K562 (cell line): ENCODE data around the gene ADRM1. TPM values are rescaled to one million over a fixed set of nuclear protein-coding genes. Genes with fewer than 3 reads are reported as not detected.

Source experiments
- ARID1B ChIP-seq: fragments of 450-650 bp; IDR thresholded peaks from 2 replicates; pipeline ENCODE4 v1.6.1; 2016; ENCODE audit warnings: antibody characterized with exemption, mild to moderate bottlenecking, inconsistent platforms
- ATF6 ChIP-seq: sonication (generic); formaldehyde crosslinking; IDR thresholded peaks from 2 replicates; pipeline ENCODE4 v1.4.0; 2020; ENCODE audit warnings: mild to moderate bottlenecking, missing genetic modification reagents
- CEBPG ChIP-seq, 3 experiments: fragments of 200-800 bp in 1 of 3; sonication (Bioruptor generic) in 1 of 3; sonication (generic) in 1 of 3; formaldehyde crosslinking in 1 of 3; IDR thresholded peaks in 2 of 3; conservative IDR thresholded peaks in 1 of 3; 2 replicates each; pipeline versions ENCODE4 v1.6.1 to v1.8.0; 2016 to 2022; ENCODE audit warnings: missing compliant biosample characterization in 2 of 3, missing genetic modification characterization in 2 of 3, mild to moderate bottlenecking in 1 of 3, missing genetic modification reagents in 1 of 3
- CREBBP ChIP-seq: IDR thresholded peaks from one replicate; pipeline ENCODE4 v1.6.1; 2012; ENCODE audit warnings: low read depth, mild to moderate bottlenecking, control low read depth, inconsistent platforms, low read length
- CTCF ChIP-seq, 3 experiments: IDR thresholded peaks in 2 of 3; conservative IDR thresholded peaks in 1 of 3; 2 replicates each; pipeline ENCODE4 v1.5.1; 2011 to 2012; ENCODE audit warnings: low read length in 3 of 3, mild to moderate bottlenecking in 3 of 3, control low read depth in 2 of 3, improper control_type of control experiment in 1 of 3, inconsistent platforms in 1 of 3, low read depth in 1 of 3, mixed read lengths in 1 of 3, moderate library complexity in 1 of 3; ENCODE audit not compliant: insufficient read depth in 2 of 3
- FOXA1 ChIP-seq: fragments of 450-650 bp; IDR thresholded peaks from 2 replicates; pipeline ENCODE4 v1.6.1; 2016; ENCODE audit warnings: mild to moderate bottlenecking, borderline replicate concordance
- ILF3 ChIP-seq: fragments of 450-650 bp; IDR thresholded peaks from 2 replicates; pipeline ENCODE4 v1.6.1; 2018; ENCODE audit warnings: antibody characterized with exemption, mild to moderate bottlenecking, moderate library complexity, borderline replicate concordance
- MAFK ChIP-seq: IDR thresholded peaks from 2 replicates; pipeline ENCODE4 v1.6.1; 2011; ENCODE audit warnings: low read length, improper control_type of control experiment
- MEF2D ChIP-seq: conservative IDR thresholded peaks from 2 replicates; pipeline ENCODE4 v1.6.1; 2016; ENCODE audit warnings: low read depth, missing genetic modification characterization, missing compliant biosample characterization
- MLLT1 ChIP-seq, 2 experiments: fragments of 450-650 bp; IDR thresholded peaks; 2 replicates each; pipeline ENCODE4 v1.6.1; 2016
- RAD51 ChIP-seq: fragments of 450-650 bp; IDR thresholded peaks from 2 replicates; pipeline ENCODE4 v1.7.1; 2016; ENCODE audit warnings: low read depth, mild to moderate bottlenecking, borderline replicate concordance
- SIN3A ChIP-seq, 2 experiments: fragments of 150-350 bp in 1 of 2; IDR thresholded peaks; 2 replicates each; pipeline ENCODE4 v1.6.1; 2011 to 2016; ENCODE audit warnings: borderline replicate concordance in 2 of 2, low read depth in 2 of 2, low read length in 2 of 2, mild to moderate bottlenecking in 2 of 2, moderate library complexity in 2 of 2; ENCODE audit not compliant: control insufficient read depth in 1 of 2
- SIX5 ChIP-seq, 2 experiments: IDR thresholded peaks; 2 replicates each; pipeline ENCODE4 v1.6.1; 2011; ENCODE audit warnings: low read length in 2 of 2, borderline replicate concordance in 1 of 2, low read depth in 1 of 2, mild to moderate bottlenecking in 1 of 2, moderate library complexity in 1 of 2; ENCODE audit not compliant: insufficient read depth in 1 of 2
- SMARCE1 ChIP-seq: fragments of 450-650 bp; IDR thresholded peaks from 2 replicates; pipeline ENCODE4 v1.7.1; 2016; ENCODE audit warnings: mild to moderate bottlenecking
- STAT6 ChIP-seq: sonication (generic); formaldehyde crosslinking; IDR thresholded peaks from 2 replicates; pipeline ENCODE4 v1.8.1; 2023; ENCODE audit warnings: mild to moderate bottlenecking, missing genetic modification reagents
- YY1 ChIP-seq, 3 experiments: IDR thresholded peaks; 2 replicates each; pipeline ENCODE4 v1.6.1; 2011; ENCODE audit warnings: low read length in 2 of 3, mild to moderate bottlenecking in 2 of 3, moderate library complexity in 2 of 3, borderline replicate concordance in 1 of 3, control low read depth in 1 of 3, low read depth in 1 of 3; ENCODE audit not compliant: insufficient read depth in 3 of 3, insufficient replicate concordance in 2 of 3, control insufficient read depth in 1 of 3, insufficient read length in 1 of 3; ENCODE audit errors: extremely low read depth in 1 of 3
- ZNF445 ChIP-seq: fragments of 250-450 bp; sonication (Bioruptor Pico); IDR thresholded peaks from 2 replicates; pipeline ENCODE4 v1.4.0; 2020; ENCODE audit warnings: low read depth, mild to moderate bottlenecking, moderate library complexity
- polyA plus RNA-seq, 8 experiments: library from polyadenylated mRNA; depleted of rRNA in 4 of 8; stranded (reverse) in 5 of 8; unstranded in 3 of 8; fragments of >200 nt; fragmentation: Nextera tagmentation in 2 of 8; fragmentation: Illumina TruSeq in 1 of 8; extraction: Ambion mirVana in 2 of 8; extraction: Trizol in 1 of 8; gene quantifications; 2 replicates each; pipeline versions ENCODE4 v1.2.1 to v1.2.3, GENCODE V29; 2011 to 2014; ENCODE audit warnings: inconsistent platforms in 1 of 8, missing spikeins in 1 of 8
- total RNA-seq, 7 experiments: library from RNA; depleted of rRNA in 6 of 7; stranded (reverse); fragments of >200 nt in 6 of 7; fragmentation: Illumina TruSeq in 2 of 7; extraction: Trizol in 2 of 7; gene quantifications; 2 replicates each; pipeline versions ENCODE4 v1.2.1 to v1.2.3, GENCODE V29; 2011 to 2021; ENCODE audit warnings: low replicate concordance in 1 of 7

The ADRM1 gene
- total and polyA plus RNA-seq, 9 of the 15 experiments (the other 6 are each of a cell fraction or from before 2014, with no cell fraction given): 5.0 to 223 (median 67.4) TPM

- peak; percentile 97 to 99 (median 99) for TF ChIP-seq CTCF (IDR thresholded peaks at IDR 0.05 in 2 of 3, conservative IDR thresholded peaks at IDR 0.05 in 1 of 3; ENCODE audit: insufficient read depth in 2 of 3, low read depth in 1 of 3, low read length in 3 of 3)
- TF ChIP-seq RAD51: peak; percentile 15; the same call in 1 of the 2 replicates
- TF ChIP-seq STAT6 (CRISPR knock-in tag): no peak
- peak; percentile 47; the same call in 1 of the 2 replicates for TF ChIP-seq SMARCE1
- no peak for TF ChIP-seq SIX5 (IDR thresholded peaks at IDR 0.05; ENCODE audit: borderline replicate concordance in 1 of 2, insufficient read depth in 1 of 2, low read depth in 1 of 2, low read length in 2 of 2)
- TF ChIP-seq MLLT1 (IDR thresholded peaks at IDR 0.05): peak in 1 of 2 experiments; percentile 91; a peak in 2 of 4 replicates
- no peak for TF ChIP-seq FOXA1
- TF ChIP-seq ZNF445: no peak
- 0 out of 2 replicates have a peak, but pooled peaks have one; percentile 82 for TF ChIP-seq ATF6 (CRISPR knock-in tag)
- TF ChIP-seq SIN3A (IDR thresholded peaks at IDR 0.05; ENCODE audit: borderline replicate concordance in 2 of 2, control insufficient read depth in 1 of 2, low read depth in 2 of 2, low read length in 2 of 2): 0 out of 4 replicates have a peak, but pooled peaks of 1 of the 2 experiments have one; percentile 74
- TF ChIP-seq MAFK: no peak
- peak; percentile 89 for TF ChIP-seq CEBPG (CRISPR knock-in tag; IDR thresholded peaks at IDR 0.05)
- TF ChIP-seq CEBPG (tag; conservative IDR thresholded peaks at IDR 0.05 in 1 of 2, IDR thresholded peaks at IDR 0.05 in 1 of 2): peak; percentile 89 to 92
- 0 out of 2 replicates have a peak, but pooled peaks have one; percentile 22 for TF ChIP-seq MEF2D
- 0 out of 2 replicates have a peak, but pooled peaks have one; percentile 25 for TF ChIP-seq ILF3
- TF ChIP-seq ARID1B: peak; percentile 61
- TF ChIP-seq YY1 (IDR thresholded peaks at IDR 0.05; ENCODE audit: borderline replicate concordance in 1 of 3, control insufficient read depth in 1 of 3, extremely low read depth in 1 of 3, insufficient read depth in 3 of 3, insufficient read length in 1 of 3, insufficient replicate concordance in 2 of 3, low read depth in 1 of 3, low read length in 2 of 3): peak in 1 of 3 experiments; percentile 15
- no peak for TF ChIP-seq CREBBP
Measured at GRCh38 chr20:62301773-62302340, 940 bp upstream of the ADRM1 start (continued).
